GM11168 (cell line): ENCODE measurements around the gene TRIM44.
"Not testable (repeated sequence)": the region's sequence is repeated elsewhere in the genome, so short reads cannot be mapped to it uniquely, and the experiment has no call there.

Source experiments
- in situ Hi-C: fragments of 300-500 bp; cut with MboI; formaldehyde crosslinking; loops from one replicate; pipeline ENCODE4 v1.12.0; 2022; ENCODE audit warnings: low sequenced_read_pairs; ENCODE audit not compliant: unreplicated experiment

TRIM44 gene

DNA sequence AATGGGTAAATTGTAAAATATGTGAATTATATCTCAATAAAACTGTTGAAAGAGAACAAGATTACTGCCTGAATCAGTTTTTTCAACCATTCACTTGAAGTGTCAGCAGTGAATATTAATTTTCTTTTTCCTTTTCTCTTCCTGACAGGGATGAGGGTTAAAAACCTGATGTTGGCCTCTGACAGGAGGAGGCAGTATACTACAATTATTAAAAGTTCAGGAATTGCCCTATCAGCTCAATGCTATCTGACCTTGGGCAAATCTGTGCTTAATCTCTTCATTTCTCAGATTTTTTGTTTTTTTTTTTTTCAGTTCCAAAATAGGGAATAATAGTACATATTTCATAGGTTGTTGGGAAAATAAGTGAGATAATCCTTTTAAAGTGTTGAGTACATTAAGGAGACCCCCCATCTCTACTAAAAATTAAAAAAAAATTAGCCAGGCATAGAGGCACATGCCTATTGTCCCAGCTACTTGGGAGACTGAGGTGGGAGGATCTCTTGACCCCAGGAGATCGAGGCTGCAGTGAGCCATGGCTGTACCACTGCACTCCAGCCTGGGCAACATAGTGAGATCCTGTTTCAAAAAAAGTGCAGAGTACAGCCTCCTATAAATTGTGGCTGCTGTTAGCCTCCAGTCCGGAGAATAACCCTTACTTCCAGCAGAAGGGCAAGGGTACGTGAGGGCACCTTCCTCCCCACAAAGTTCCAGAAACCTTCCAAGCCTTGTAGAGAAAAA is 48.8 kb downstream of the TRIM44 start:
- in situ Hi-C loops, result no loop called here

DNA sequence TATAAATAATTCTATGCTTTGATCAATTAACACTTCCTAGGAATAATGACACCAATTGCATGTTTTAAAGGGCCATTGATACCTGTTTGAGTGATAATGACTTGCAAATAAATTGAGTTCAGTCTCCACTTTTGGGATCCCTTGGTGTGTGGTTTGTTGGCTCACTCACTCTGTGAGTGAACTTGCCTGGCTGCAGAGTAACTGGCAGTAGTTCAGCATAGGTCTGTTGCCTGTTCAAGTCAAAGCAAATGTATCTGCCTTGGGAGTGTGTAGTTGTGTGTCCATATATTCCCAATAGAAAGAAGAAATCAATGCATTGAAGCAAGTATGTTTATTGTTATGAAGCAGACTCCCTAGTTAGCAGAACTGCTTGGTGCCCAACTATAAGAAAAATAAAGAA is 49.3 kb downstream of the TRIM44 start:
- in situ Hi-C loops, result no loop called here

DNA sequence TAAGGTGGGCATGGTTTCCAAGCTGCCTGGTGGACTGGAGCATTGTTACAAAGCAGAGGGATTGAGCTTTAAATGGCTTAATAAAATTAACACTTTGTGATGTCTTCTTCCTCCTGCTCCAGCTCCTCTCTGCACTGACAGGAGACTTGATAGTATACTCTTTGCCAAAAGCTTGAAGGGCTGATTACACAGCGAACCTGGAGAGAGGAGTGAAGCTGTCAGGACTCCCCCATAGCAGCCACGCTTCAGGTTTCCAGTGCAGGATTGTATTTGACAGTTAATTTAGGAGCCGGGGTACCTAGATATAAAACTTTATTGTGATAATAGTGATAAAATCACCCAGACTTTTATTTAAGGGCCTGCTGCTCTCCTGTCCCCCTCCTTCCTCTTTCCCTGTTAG is 50.0 kb downstream of the TRIM44 start:
- in situ Hi-C loops, result no loop called here

DNA sequence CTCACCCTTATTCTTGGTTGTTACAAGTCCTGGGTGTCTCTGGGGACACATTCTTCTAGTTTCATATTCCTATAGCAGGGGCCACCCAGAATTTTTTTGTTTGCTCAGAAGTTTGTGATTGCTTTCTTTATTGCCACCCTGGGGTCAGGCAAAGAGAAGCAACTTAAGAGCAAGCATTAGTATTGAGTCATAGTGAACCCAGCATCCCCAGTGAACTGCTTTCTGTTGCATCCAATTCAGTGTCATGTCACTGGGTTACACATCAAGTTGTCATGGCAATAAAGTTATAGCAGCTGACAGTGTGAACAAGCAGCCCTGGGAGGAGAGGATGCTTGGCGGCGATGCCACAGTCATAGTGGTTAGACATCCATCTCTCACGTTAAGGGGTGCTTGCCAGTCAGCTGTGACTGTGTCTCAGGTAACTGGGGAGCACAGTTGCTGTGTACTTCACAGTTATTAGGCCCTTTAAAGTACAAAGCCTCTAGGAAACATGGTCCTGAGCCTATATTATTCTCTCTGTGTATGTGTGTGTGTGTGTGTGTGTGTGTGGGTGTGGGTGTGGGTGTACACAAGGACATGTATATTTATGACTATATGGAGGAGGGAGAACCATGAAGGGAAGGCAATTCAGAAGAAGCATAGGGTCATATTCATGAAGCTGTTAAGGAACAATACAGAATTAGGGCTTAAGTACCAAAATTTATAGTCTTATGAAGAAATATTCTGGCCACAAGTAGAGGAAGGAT is 52.5 kb downstream of the TRIM44 start:
- in situ Hi-C loops, result no loop called here

DNA sequence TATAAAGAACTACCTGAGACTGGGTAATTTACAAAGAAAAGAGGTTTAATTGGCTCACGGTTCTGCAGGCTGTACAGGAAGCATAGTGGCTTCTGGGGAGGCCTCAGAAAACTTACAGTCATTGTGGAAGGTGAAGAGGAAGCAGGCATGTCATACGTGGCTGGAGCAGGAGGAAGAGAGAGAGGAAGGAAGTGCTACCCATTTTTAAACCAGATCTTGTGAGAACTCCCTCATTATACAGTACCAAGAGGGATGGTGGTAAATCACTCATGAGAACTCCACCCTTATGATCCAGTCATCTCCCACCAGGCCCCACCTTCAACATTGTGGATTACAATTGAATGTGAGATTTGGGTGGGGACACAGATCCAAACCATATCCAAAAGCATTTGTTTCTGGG is 53.1 kb downstream of the TRIM44 start:
- in situ Hi-C loops, result not testable (repeated sequence)

DNA sequence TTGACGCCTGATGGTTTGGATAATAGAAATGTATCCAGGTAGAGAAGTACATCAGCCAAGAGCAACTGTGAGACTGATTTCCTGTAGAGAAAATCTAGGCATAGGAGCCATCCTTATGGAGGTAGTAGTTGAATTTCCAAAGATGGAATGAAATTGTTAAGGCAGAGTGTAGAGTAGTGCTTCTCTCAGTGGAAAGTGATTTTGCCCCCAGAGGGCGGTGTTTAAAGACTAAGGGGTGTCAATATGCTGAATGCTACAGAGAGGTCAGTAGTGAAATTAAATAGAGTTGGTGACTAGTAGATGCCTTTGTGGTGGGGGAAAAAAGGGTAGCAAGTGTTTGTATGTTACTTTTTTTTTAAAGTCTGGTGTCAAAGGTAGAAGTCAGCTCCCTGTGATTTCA is 54.5 kb downstream of the TRIM44 start:
- in situ Hi-C loops, result no loop called here

DNA sequence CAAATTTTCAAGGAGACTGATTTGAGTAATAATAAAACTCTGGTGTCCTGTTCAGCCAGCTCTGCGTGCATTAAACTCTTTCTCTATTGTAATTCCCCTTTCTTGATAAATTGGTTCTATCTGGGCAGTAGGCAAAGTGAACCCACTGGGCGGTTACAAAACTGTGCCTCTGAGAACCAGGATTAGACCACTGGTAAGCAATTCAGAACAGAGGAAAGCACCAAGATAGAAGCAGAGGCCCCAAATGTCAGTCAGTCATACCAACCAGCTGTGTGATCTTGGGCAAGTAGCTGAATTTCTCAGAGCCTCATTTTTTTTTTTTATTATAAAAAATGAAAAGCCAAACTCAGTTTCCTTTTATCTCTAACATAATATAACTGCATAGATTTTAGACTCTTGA is 54.9 kb downstream of the TRIM44 start:
- in situ Hi-C loops, result no loop called here

DNA sequence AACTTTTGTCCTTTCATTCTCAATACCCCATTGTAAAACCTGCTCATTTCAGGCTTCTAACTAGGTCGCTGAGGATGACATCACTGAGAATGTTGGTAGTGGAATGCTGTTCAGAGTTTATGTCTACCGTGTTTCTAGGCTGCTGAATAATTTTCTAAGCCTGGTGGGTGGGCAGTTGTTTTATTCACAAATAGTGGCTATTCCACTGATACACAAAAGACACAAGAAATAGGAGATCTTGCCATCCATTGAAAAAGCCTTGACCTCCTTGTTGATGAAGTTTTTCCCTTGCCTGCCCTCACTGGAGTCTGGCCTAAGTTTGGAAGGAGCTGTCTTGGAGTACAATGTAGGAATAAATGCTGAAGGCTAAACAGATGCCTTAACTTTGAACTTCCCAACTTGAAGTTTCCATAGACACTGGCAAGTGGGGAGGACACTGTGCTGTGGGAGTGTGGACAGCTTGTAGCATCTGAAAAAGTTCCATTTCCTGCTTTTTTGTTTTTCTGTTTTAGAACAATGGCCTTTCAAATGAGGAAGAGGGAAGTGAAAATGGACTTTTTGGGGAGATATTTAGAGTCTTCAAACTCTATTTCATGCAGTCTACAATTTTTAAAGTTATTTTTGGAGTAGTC is 59.2 kb downstream of the TRIM44 start:
- in situ Hi-C loops, result no loop called here

DNA sequence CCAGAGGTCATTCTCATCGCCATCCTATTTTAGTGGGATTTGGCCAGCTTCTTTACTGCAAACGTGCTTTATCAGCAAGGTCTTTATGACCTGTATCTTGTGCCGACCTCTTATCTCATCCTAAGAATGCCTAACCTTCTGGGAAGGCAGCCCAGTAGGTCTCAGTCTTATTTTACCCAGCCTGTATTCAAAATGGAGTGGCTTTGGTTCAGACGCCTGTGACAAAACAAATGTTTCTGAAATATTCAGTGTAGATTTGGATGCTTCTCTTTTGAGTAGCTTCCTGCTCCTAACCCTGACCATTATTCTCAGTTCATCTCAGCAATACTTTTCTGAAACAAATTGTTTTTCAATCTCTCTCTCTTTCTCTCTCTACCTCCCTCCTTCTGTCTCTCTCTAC is 60.1 kb downstream of the TRIM44 start:
- in situ Hi-C loops, result no loop called here

DNA sequence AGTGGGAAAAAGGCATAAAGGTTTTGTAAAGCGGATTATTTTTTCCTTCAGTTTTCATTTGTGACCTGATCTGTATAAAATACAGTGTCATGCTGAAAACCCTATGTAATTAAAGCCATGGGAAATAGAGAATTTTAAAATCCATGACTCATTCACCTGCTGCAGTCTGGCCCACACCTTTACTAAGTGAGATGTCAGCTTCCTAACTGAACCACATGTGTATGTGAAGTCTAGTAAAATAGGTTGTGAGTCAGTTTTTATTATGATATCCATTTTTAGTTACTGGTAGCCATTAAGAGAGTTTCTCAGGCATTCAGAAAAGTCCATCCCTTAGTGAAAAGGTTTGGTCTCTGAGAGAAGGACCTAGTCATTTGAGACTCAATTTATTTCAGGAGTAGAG is 60.9 kb downstream of the TRIM44 start:
- in situ Hi-C loops, result no loop called here

DNA sequence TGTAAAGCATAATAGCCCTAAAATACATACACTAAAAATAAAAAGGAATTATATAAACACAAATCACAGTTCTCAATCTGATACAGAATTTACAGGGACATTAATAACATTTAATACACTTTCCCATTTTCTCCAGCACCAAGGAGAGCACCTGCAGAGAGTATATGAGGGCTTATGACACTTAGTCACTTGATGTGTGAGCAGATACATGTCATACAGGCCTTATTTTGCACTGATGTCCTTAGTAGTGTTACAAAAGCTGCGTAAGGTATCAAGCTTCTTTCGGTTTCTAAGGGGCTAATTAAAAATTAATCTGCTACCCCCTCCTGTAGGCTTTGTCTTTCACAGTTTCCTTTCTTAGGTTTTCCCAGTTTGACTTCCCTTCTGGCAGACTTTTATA is 61.3 kb downstream of the TRIM44 start:
- in situ Hi-C loops, result no loop called here

DNA sequence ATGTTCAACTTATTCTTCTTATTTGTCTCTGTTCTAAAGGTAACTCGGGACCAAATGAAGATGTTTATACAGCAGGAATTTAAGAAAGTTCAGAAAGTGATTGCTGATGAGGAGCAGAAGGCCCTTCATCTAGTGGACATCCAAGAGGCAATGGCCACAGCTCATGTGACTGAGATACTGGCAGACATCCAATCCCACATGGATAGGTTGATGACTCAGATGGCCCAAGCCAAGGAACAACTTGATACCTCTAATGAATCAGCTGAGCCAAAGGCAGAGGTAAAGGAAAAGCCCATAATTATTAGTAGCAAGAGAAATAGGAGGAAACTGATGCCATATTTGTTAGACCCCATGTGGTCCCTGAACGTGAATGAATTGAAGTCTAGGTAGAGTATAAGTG is 63.3 kb downstream of the TRIM44 start:
- in situ Hi-C loops, result no loop called here

DNA sequence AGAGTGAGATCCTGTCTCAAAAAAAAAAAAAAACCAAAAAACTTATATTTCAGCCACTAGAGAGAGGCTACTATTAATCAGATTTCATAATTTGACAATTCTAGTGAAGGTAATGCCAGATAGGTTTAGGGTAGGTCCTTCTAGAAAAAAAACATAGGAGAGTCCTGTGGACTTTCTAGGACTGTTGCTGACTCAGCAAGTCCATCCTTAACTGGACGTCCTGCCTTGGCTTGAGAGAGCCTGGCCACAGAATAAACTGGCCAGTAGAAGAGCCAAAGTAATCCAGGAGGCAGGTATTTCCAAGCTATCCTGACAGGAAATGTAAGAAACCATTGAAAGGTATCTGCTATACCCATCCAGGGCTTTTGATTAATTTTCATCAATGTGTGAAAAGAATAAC is 64.6 kb downstream of the TRIM44 start:
- in situ Hi-C loops, result no loop called here

DNA sequence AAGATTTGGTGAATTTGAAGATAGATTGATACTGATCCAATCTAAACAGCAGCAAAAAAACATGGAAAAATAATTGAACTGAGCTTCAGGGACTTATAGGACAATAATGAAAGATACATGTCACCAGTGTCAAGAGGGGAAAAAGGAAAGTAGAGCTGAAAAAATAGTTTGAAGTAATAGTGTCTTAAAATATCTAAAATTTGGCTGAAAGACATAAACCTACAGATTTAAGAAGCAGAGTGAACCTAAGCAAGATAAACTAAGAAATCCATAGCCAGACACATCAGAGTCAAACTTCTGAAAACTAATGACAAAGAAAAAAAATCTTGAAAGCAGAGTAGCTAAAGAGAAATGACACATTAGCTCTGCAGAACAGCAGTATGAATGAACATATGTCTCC is 67.7 kb downstream of the TRIM44 start:
- in situ Hi-C loops, result no loop called here

DNA sequence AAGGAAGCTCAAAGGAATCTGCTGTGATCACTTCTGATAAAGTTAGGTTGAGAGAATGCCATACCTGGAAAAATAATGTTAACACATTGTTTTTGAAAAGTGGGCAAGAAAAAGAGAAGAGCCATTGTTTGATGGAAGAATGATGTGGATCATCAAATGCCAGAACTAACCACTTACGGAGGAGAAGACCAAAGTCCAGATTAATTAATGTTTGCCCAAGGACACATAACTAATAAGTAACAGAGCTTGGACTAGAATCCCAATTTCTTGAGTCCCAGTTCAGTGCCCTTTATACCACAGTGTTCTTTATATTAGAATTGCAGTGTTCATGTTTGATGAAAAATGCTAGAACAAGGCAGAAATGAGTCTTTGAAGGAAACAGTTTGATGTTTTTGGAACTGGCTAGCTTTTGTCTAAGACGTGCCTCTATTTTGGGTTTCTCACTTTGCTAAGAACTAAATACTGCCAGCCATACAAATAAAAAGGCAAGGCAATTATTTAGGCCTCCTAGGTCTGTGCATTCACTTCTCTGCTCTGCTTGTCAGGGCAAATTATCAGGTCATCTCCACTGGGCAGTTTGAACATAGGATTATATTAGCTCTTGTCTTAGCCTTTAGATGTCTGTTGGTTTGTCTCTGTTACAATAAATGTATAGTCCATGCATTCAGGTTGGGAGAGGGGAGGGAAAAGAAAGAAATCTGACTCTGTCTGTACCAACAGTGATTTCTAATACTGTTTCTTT is 72.3 kb downstream of the TRIM44 start:
- in situ Hi-C loops, result no loop called here

DNA sequence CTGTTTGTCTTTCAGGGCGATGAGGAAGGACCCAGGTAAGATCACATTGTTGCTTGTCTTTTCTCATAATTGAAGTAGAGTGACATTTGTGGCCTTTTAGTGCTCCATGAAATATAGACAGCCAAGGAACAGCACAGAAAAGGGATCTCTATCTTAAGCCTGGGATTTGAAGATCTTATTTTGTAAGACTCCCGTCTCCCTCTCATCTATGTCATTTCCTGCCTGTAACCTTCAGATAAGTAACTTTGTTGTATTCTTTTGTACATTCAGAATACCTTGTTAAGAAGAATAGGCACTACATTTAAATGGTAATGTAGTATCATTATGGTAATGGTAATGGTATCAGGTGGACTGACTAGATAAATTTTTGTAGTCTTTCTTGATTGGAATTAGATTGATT is 72.8 kb downstream of the TRIM44 start:
- in situ Hi-C loops, result no loop called here

DNA sequence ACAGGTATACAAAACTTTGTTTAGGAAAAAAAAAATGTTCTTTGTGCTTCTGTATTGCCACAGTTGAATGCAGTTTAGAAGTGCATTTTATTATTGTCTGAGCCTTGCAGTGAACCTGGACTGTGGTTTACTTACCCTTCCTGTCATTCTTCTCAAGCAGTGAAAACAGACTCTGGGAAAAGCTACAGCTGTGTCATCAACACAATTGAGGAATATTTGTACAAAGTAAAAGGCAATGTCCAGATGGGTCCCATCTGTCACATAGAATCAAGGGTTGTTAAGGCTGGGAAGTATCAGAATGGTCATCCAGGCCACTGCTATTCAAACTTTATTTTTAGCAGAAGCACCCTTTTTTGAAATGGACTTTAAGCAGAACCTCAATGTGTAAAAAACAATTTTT is 73.3 kb downstream of the TRIM44 start:
- in situ Hi-C loops, result no loop called here

DNA sequence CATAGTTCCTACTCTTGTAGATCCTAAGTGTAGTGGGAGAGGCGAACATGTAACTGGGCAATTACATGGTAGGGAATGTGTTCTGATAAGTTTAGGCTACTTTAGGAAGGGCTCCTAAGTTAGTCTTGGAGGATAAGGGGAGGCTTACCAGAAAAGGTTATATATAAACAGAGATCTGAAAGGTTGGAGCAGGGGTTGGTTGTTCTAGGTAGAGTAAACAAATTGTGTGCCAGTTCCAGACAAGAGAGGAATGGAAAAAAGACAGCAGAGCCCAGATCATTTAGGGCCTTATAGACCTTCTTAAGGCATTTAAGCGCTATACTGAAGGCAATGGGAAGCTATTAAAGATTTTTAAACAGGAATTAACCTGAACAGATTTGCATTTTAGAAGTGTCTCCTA is 74.4 kb downstream of the TRIM44 start:
- in situ Hi-C loops, result no loop called here

DNA sequence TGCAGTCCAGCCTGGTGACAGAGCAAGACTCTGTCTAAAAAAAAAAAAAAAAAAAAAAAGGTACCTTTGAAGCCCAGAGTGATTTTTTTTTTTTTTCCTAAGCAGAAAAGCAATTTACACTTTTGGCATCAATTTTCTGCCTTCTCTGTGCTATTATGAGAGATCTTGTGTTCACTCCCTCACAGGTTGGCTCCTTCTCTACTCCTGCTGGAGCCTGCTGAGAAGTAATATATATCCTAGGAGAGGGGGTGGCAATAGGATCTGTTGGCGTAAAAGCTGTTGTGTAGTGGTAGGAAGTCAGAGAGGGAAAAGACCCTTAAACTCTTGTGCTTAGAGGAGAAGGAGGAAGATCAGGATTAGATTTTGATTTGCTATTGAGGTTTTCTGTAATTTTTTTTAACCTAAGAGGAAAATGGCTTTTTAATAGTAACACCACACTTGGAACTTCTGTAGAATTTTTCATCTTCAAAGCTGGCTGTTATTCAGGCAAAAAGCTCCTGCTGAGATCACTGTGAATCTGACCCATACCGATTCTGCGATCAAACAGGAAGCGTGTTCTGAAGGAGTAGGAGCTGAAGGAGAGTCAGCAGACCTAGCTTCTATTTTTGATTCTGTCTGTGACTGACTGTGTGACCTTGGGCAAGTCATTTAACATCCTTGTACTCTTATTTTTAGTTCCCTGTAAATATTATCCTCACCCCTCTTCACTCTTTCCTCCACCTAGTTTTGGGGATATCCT is 77.7 kb downstream of the TRIM44 start:
- in situ Hi-C loops, result no loop called here
